Epidermal melanocyte (primary cell): ENCODE measurements around the gene SERPINA1.

ENCODE experiments used
- DNase-seq: peaks from one replicate; pipeline ENCODE4 v3.0.0; 2011; ENCODE audit warnings: low spot score; ENCODE audit not compliant: insufficient read length

The SERPINA1 gene

GRCh38 chr14:94398182-94398479 is 9.7 kb upstream of the SERPINA1 start:
- no peak for DNase-seq

GRCh38 chr14:94397289-94398181 is 9.1 kb upstream of the SERPINA1 start:
- no peak for DNase-seq

GRCh38 chr14:94396628-94397225 is 8.3 kb upstream of the SERPINA1 start:
- no peak for DNase-seq

GRCh38 chr14:94395888-94396574 is 7.6 kb upstream of the SERPINA1 start:
- DNase-seq: no peak

GRCh38 chr14:94395282-94395887 is 7.0 kb upstream of the SERPINA1 start:
- DNase-seq: no peak

GRCh38 chr14:94394581-94395207 is 6.3 kb upstream of the SERPINA1 start:
- DNase-seq: no peak

GRCh38 chr14:94394025-94394493 is 5.7 kb upstream of the SERPINA1 start:
- DNase-seq: no peak

- DNase-seq: no peak
These were observed 5.1 kb upstream of the SERPINA1 start for GRCh38 chr14:94393474-94393873.

GRCh38 chr14:94392510-94392935 is 4.1 kb upstream of the SERPINA1 start:
- DNase-seq: no peak

GRCh38 chr14:94391281-94391975 is 3.0 kb upstream of the SERPINA1 start:
- DNase-seq: no peak

- DNase-seq: no peak
These were observed 2.1 kb upstream of the SERPINA1 start for GRCh38 chr14:94390372-94391086.

GRCh38 chr14:94389731-94390371 is 1.4 kb upstream of the SERPINA1 start:
- no peak for DNase-seq

- no peak for DNase-seq
These were observed 685 bp upstream of the SERPINA1 start for GRCh38 chr14:94389104-94389469.

- no peak for DNase-seq
These were observed 397 bp downstream of the SERPINA1 start for GRCh38 chr14:94388027-94388383.

- no peak for DNase-seq
These were observed 1.1 kb downstream of the SERPINA1 start for GRCh38 chr14:94387051-94388026.

GRCh38 chr14:94386085-94387031 is 2.0 kb downstream of the SERPINA1 start:
- no peak for DNase-seq

- no peak for DNase-seq
These were observed 2.8 kb downstream of the SERPINA1 start for GRCh38 chr14:94385553-94386057.
